Immature natural killer cell (primary cell): Measurements from ENCODE around the gene CTDNEP1. TPM values are rescaled to one million over a fixed set of nuclear protein-coding genes. Genes with fewer than 3 reads are reported as not detected.

ENCODE experiments used
- DNase-seq, 3 donors: peaks; one replicate each; pipeline ENCODE4 v3.0.0; 2022; ENCODE audit warnings: mixed read lengths in 1 of 3
- H3K27ac Mint-ChIP-seq, 6 donors: one replicate each; pipeline ENCODE4 v1.8.0; 2020; ENCODE audit warnings: mixed read lengths in 6 of 6, mild to moderate bottlenecking in 5 of 6, inconsistent platforms in 4 of 6, moderate library complexity in 3 of 6
- H3K27me3 Mint-ChIP-seq, 3 donors: one replicate each; pipeline ENCODE4 v1.8.0; 2020 to 2021; ENCODE audit warnings: low read depth in 3 of 3, mild to moderate bottlenecking in 3 of 3, mixed read lengths in 3 of 3, moderate library complexity in 3 of 3, inconsistent platforms in 1 of 3
- H3K36me3 Mint-ChIP-seq, 3 donors: one replicate each; pipeline ENCODE4 v1.8.0; 2020; ENCODE audit warnings: mixed read lengths in 3 of 3, inconsistent platforms in 2 of 3, mild to moderate bottlenecking in 2 of 3
- H3K4me1 Mint-ChIP-seq, 2 donors: one replicate each; pipeline ENCODE4 v1.8.0; 2020; ENCODE audit warnings: inconsistent platforms in 2 of 2, mild to moderate bottlenecking in 2 of 2, mixed read lengths in 2 of 2, moderate library complexity in 1 of 2
- H3K4me3 Mint-ChIP-seq, 5 donors: one replicate each; pipeline ENCODE4 v1.8.0; 2020; ENCODE audit warnings: mild to moderate bottlenecking in 5 of 5, mixed read lengths in 5 of 5, inconsistent platforms in 3 of 5, moderate library complexity in 3 of 5
- H3K9me3 Mint-ChIP-seq, 6 donors: one replicate each; pipeline ENCODE4 v1.8.0; 2020; ENCODE audit warnings: mild to moderate bottlenecking in 6 of 6, mixed read lengths in 6 of 6, inconsistent platforms in 4 of 6, moderate library complexity in 3 of 6
- polyA plus RNA-seq, 3 donors: library from polyadenylated mRNA; unstranded; fragments of 300-500 nt; fragmentation: Illumina TruSeq; gene quantifications; one replicate each; pipeline ENCODE4 v1.2.3, GENCODE V29; 2021

The CTDNEP1 gene
- polyA plus RNA-seq, 3 donors from 2014 or later, result 33.2 to 61.1 (median 57.8) TPM

DNA sequence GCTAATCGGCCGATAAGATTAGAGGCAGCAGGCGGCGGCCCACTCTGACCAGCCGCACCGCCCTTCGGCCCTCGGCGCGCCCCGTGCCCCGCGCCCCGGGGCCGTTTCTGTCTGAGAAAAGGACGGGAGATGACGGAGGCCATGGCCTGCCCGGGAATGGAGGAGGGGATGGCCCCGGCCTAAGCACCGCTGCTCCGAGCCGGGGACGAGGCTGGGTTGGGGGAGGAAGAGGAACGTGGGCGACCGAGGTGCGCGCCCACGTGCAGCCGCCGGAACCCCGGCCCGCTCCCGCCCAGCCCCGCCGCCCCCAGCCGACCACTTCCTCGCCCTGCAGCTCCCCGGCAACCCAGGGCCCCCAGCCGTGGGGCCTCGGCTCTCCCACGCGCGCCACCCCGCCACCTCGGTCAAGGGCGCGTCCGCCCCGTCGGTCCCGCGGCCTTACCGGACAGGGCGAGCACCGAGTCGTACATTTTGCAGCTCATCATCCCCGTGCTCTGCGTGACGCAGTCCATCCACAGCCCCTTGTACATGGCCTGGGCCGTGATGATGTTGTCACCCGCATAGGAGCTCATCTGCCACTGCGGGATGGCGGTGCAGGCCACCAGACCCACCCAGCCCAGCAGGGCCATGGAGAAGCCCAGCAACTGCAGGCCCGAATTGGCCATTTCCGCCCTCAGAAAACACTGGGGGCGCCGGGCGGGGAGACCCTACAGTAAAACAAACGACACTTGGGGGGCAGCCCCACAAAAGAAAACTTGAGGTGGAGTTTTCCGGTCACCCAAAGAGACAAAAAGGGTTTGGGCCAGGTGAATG, 10.1 kb upstream of the CTDNEP1 start:
- Mint-ChIP-seq H3K27ac (peak overlapping the region in 1 of 6 donors; percentile 53), H3K27me3 (peaks cover 5 to 30% (median 16%) of the 10 kb centered on the region in 3 donors), H3K4me1 (peaks cover 17 to 27% of the 10 kb centered on the region in 2 donors), H3K4me3 (peak overlapping the region; percentile 72 to 80 (median 73)), H3K36me3 (peaks cover 0 to 12% (median 4%) of the 10 kb centered on the region in 3 donors), H3K9me3 (no peaks in the 10 kb centered on the region)
- peak; percentile 33 to 35 (median 33) for DNase-seq

- Mint-ChIP-seq H3K4me1 (peaks cover 17 to 27% of the 10 kb centered on the region in 2 donors), H3K36me3 (peaks cover 0 to 17% (median 8%) of the 10 kb centered on the region in 3 donors), H3K4me3 (peak overlapping the region; percentile 66 to 80 (median 72)), H3K27ac (no peak overlapping the region), H3K27me3 (peaks cover 7 to 26% (median 15%) of the 10 kb centered on the region in 3 donors), H3K9me3 (no peaks in the 10 kb centered on the region)
- peak in 2 of 3 donors; percentile 26 for DNase-seq
These were observed 9.3 kb upstream of the CTDNEP1 start for GRCh38 chr17:7260651-7261378.

- H3K4me3 Mint-ChIP-seq, result peak overlapping the region; percentile 50 to 71 (median 63)
- H3K4me1 Mint-ChIP-seq, result peaks cover 17 to 27% of the 10 kb centered on the region in 2 donors
- H3K27ac Mint-ChIP-seq, result peak overlapping the region in 1 of 6 donors; percentile 50
These were observed 8.6 kb upstream of the CTDNEP1 start for GRCh38 chr17:7260151-7260550.

GRCh38 chr17:7259555-7259889, 8.0 kb upstream of the CTDNEP1 start:
- Mint-ChIP-seq H3K36me3 (peaks cover 4 to 22% (median 13%) of the 10 kb centered on the region in 3 donors), H3K27me3 (peaks cover 6 to 19% (median 13%) of the 10 kb centered on the region in 3 donors), H3K9me3 (no peaks in the 10 kb centered on the region), H3K27ac (no peak overlapping the region), H3K4me3 (peak overlapping the region in 4 of 5 donors; percentile 7 to 42 (median 14)), H3K4me1 (peaks cover 17 to 29% of the 10 kb centered on the region in 2 donors)
- no peak for DNase-seq

More at GRCh38 chr17:7260151-7260550, 8.6 kb upstream of the CTDNEP1 start:
- peaks cover 6 to 24% (median 15%) of the 10 kb centered on the region in 3 donors for H3K27me3 Mint-ChIP-seq
- H3K36me3 Mint-ChIP-seq, result peaks cover 0 to 17% (median 8%) of the 10 kb centered on the region in 3 donors
- no peak for DNase-seq
- H3K9me3 Mint-ChIP-seq, result no peaks in the 10 kb centered on the region

DNA sequence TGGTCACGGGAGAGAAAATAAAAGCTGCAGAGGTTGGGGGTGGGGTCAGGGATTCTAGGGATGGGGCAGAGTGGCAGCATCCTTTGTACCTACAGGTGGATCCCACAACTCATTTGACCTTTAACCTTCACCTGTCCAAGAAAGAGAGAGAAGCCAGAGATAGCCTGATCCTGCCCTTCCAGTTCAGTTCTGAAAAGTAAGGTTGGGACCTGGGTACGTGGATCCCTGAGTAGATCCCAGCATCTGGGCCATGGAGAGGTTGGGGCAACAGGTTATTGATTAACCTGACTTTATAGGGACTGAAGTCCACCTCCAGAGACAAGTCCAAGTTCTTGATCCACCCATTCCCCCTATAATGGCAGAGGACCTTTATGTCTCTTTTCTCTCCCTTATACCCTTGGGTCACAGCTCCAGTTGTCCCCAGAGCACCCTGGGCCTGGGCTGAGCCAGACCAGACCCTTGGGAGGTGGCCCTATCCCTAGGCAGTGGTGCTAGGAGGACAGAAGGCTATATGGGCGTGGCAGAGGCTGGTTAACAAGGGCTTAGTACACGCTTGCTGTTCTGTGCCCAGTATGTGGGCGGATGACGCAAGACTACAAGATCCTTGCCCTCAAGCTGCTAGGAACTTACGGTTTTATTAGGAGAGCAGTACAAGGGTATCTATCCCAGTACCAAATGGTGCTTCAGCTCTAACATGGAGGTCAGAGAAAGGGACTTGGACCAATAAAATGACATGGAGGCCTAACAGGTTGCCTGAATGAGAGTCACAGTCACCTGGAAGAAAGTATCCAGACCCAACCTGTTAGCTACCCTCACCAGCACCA, 7.4 kb upstream of the CTDNEP1 start:
- H3K9me3 Mint-ChIP-seq, result no peaks in the 10 kb centered on the region
- peaks cover 17 to 30% of the 10 kb centered on the region in 2 donors for H3K4me1 Mint-ChIP-seq
- no peak for DNase-seq
- H3K27ac Mint-ChIP-seq, result peak overlapping the region in 1 of 6 donors; percentile 69
- H3K4me3 Mint-ChIP-seq, result peak overlapping the region in 2 of 5 donors; percentile 7 to 15
- peaks cover 5 to 22% (median 13%) of the 10 kb centered on the region in 3 donors for H3K36me3 Mint-ChIP-seq
- peaks cover 6 to 14% (median 11%) of the 10 kb centered on the region in 3 donors for H3K27me3 Mint-ChIP-seq

GRCh38 chr17:7256766-7257456, 5.4 kb upstream of the CTDNEP1 start:
- Mint-ChIP-seq H3K4me1 (peaks cover 21 to 29% of the 10 kb centered on the region in 2 donors), H3K27me3 (peaks cover 9 to 14% (median 11%) of the 10 kb centered on the region in 3 donors), H3K4me3 (no peak overlapping the region), H3K27ac (peak overlapping the region in 2 of 6 donors; percentile 72 to 83), H3K36me3 (peaks cover 9 to 27% (median 13%) of the 10 kb centered on the region in 3 donors), H3K9me3 (no peaks in the 10 kb centered on the region)
- no peak for DNase-seq

GRCh38 chr17:7254511-7254910, 3.0 kb upstream of the CTDNEP1 start:
- Mint-ChIP-seq H3K36me3 (peaks cover 9 to 27% (median 13%) of the 10 kb centered on the region in 3 donors), H3K9me3 (no peaks in the 10 kb centered on the region), H3K27ac (peak overlapping the region in 3 of 6 donors; percentile 60 to 77 (median 70)), H3K4me3 (peak overlapping the region in 1 of 5 donors; percentile 52), H3K4me1 (peaks cover 36 to 39% of the 10 kb centered on the region in 2 donors), H3K27me3 (peaks cover 11 to 13% (median 12%) of the 10 kb centered on the region in 3 donors)
- no peak for DNase-seq

DNA sequence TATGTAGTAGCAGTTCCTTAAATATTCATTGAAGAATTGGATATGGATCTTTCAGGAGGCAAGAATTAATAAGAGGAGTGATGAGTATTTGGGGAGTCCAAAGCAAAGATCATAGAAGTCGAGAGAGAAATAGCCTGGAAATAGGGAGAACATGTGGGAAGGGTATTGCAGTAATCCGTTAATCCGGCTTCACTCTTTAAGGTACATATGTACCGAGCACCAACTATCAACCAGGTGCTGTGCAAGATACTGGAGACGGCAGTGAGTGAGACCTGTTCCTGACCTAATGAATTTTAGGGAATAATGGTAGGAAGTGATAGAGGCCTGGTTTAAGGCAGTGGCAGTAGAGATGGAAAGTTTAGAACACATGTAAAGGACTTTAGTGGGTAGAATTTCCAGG, 1.5 kb upstream of the CTDNEP1 start:
- Mint-ChIP-seq H3K27me3 (peaks cover 11 to 13% (median 12%) of the 10 kb centered on the region in 3 donors), H3K36me3 (peaks cover 9 to 22% (median 13%) of the 10 kb centered on the region in 3 donors), H3K9me3 (no peaks in the 10 kb centered on the region), H3K4me3 (peak overlapping the region; percentile 96 to 98 (median 97)), H3K27ac (peak overlapping the region; percentile 99 to 100 (median 100)), H3K4me1 (peaks cover 44 to 51% of the 10 kb centered on the region in 2 donors)
- DNase-seq, result no peak

GRCh38 chr17:7252176-7253043, 876 bp upstream of the CTDNEP1 start, which contains the start of gene ELP5:
TSS of gene ELP5 (plus strand) at chr17:7252215. CDS start at chr17:7252551, 336 bp downstream.
- peaks cover 11 to 13% (median 12%) of the 10 kb centered on the region in 3 donors for H3K27me3 Mint-ChIP-seq
- peak within 1 kb of the TSS; percentile 99 to 100 (median 100) for H3K27ac Mint-ChIP-seq
- peaks cover 9 to 22% (median 13%) of the 10 kb centered on the region in 3 donors for H3K36me3 Mint-ChIP-seq
- H3K4me1 Mint-ChIP-seq, result peaks cover 44 to 51% of the 10 kb centered on the region in 2 donors
- DNase-seq, result peak; percentile 90 to 92 (median 91)
- no peaks in the 10 kb centered on the region for H3K9me3 Mint-ChIP-seq
- H3K4me3 Mint-ChIP-seq, result peak within 1 kb of the TSS; percentile 96 to 98 (median 97)

GRCh38 chr17:7250695-7251627, 573 bp downstream of the CTDNEP1 start:
- Mint-ChIP-seq H3K27me3 (peaks cover 11 to 12% (median 11%) of the 10 kb centered on the region in 3 donors), H3K27ac (peak overlapping the region; percentile 86 to 100 (median 94)), H3K4me3 (peak overlapping the region; percentile 96 to 98 (median 97)), H3K9me3 (no peaks in the 10 kb centered on the region), H3K4me1 (peaks cover 47 to 51% of the 10 kb centered on the region in 2 donors), H3K36me3 (peaks cover 13 to 21% (median 17%) of the 10 kb centered on the region in 3 donors)
- no peak for DNase-seq

DNA sequence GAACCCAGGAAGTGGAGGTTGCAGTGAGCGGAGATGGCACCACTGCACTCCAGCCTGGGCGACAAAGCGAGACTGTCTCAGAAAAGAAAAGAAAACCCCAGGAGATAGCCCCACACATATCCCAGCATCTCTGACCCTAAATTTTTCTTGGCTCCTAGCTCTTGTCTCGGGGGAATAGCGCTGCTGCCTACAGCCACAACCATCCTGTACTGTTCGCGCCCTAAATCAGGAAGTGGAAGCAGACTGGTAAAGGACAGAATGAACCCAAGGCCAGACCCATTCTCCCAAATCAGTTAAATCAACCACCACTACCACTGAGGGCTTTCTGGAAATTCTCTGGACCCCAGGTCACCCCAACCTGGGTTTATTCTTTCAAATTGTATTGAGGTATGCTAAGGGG, 1.7 kb downstream of the CTDNEP1 start:
- H3K27ac Mint-ChIP-seq, result peak overlapping the region in 5 of 6 donors; percentile 49 to 95 (median 64)
- no peaks in the 10 kb centered on the region for H3K9me3 Mint-ChIP-seq
- H3K36me3 Mint-ChIP-seq, result peaks cover 11 to 22% (median 18%) of the 10 kb centered on the region in 3 donors
- DNase-seq, result no peak
- H3K4me3 Mint-ChIP-seq, result peak overlapping the region; percentile 91 to 93 (median 91)
- H3K27me3 Mint-ChIP-seq, result peaks cover 11 to 12% (median 11%) of the 10 kb centered on the region in 3 donors
- peaks cover 47 to 51% of the 10 kb centered on the region in 2 donors for H3K4me1 Mint-ChIP-seq
